Measurements from ENCODE around the gene RPL35. TPM values are rescaled to one million over a fixed set of nuclear protein-coding genes. Genes with fewer than 3 reads are reported as not detected.

Gene RPL35
- total RNA-seq, 1 donor from 2014 or later = 2,553 TPM

DNA sequence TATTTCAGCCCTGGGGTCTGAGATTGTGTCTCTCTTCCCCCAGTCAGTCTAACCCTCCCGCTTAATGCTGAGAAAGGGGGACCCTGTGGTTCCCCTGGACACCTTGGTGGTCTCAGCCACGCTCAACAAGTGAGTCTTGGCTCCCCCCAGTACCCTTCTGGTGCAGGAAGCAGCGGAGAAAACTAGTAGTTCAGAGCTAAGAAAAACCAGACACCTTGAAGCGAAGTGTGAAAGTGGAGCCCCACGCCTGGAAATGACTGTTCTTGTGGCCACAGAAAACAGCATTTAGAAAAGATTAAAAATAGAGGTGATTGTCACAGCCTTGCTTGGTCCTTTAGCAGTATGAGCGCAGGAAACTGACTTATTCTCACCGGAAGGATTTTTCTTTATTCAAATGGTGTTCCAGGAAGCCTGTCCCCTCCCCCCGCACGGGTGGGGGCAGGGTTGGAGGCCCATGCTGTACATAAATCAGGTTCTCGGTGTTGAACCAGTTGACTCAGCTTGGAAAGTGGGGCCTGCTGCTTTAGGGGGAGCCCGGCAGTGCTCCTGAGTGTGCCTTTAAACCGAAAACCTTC is 8.3 kb upstream of the RPL35 start:
- Mint-ChIP-seq H3K4me3 (peak overlapping the region; percentile 94), H3K9me3 (no peaks in the 10 kb centered on the region), H3K27ac (peak overlapping the region; percentile 87), H3K36me3 (peaks cover 6% of the 10 kb centered on the region), H3K4me1 (peaks cover 31% of the 10 kb centered on the region), H3K27me3 (ENCODE audit: insufficient read depth, low read depth) (peaks cover 6% of the 10 kb centered on the region)
- Histone ChIP-seq H3K4me2 (peak overlapping the region; percentile 85), H3K27me3 (no peaks in the 10 kb centered on the region), H4K20me1 (ENCODE audit: low read depth) (peaks cover 23% of the 10 kb centered on the region), H3F3A (ENCODE audit: low read depth) (peaks cover 13% of the 10 kb centered on the region), H3K79me2 (ENCODE audit: low read depth) (peaks cover 64% of the 10 kb centered on the region), H3K9ac (peak overlapping the region; percentile 96), H3K4me1 (peaks cover 11% of the 10 kb centered on the region), H3K4me3 (peak overlapping the region; percentile 97), H3K9me3 (ENCODE audit: low read depth) (no peaks in the 10 kb centered on the region), H3K27ac (no peak overlapping the region), H2AFZ (replicated peaks) (no peak overlapping the region), H3K36me3 (no peaks in the 10 kb centered on the region)
- no peak for DNase-seq (ENCODE audit: low spot score)
- TF ChIP-seq EZH2 (IDR thresholded peaks at IDR 0.05) (no peak), EZH2phosphoT487 (IDR thresholded peaks at IDR 0.05) (no peak)
- TF ChIP-seq, protein P1, sequence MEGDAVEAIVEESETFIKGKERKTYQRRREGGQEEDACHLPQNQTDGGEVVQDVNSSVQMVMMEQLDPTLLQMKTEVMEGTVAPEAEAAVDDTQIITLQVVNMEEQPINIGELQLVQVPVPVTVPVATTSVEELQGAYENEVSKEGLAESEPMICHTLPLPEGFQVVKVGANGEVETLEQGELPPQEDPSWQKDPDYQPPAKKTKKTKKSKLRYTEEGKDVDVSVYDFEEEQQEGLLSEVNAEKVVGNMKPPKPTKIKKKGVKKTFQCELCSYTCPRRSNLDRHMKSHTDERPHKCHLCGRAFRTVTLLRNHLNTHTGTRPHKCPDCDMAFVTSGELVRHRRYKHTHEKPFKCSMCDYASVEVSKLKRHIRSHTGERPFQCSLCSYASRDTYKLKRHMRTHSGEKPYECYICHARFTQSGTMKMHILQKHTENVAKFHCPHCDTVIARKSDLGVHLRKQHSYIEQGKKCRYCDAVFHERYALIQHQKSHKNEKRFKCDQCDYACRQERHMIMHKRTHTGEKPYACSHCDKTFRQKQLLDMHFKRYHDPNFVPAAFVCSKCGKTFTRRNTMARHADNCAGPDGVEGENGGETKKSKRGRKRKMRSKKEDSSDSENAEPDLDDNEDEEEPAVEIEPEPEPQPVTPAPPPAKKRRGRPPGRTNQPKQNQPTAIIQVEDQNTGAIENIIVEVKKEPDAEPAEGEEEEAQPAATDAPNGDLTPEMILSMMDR (IDR thresholded peaks at IDR 0.05) = no peak

- H3K4me3 Mint-ChIP-seq = peak overlapping the region; percentile 94
- H3K27ac Mint-ChIP-seq = no peak overlapping the region
- H3K79me2 ChIP-seq (ENCODE audit: low read depth) = peaks cover 64% of the 10 kb centered on the region
- H2AFZ ChIP-seq (replicated peaks) = no peak overlapping the region
- DNase-seq (ENCODE audit: low spot score) = peak; percentile 40
- no peaks in the 10 kb centered on the region for H3K27me3 ChIP-seq
- no peaks in the 10 kb centered on the region for H3K36me3 ChIP-seq
- H3K4me2 ChIP-seq = peak overlapping the region; percentile 85
- peak overlapping the region; percentile 47 for H3K27ac ChIP-seq
- H3K9ac ChIP-seq = peak overlapping the region; percentile 96
- TF ChIP-seq EZH2 (IDR thresholded peaks at IDR 0.05) (no peak), EZH2phosphoT487 (IDR thresholded peaks at IDR 0.05) (no peak)
- TF ChIP-seq, protein P1 (IDR thresholded peaks at IDR 0.05) = no peak
- no peaks in the 10 kb centered on the region for H3K9me3 Mint-ChIP-seq
- H3K27me3 Mint-ChIP-seq (ENCODE audit: insufficient read depth, low read depth) = peaks cover 6% of the 10 kb centered on the region
- no peaks in the 10 kb centered on the region for H3K9me3 ChIP-seq (ENCODE audit: low read depth)
- peaks cover 13% of the 10 kb centered on the region for H3F3A ChIP-seq (ENCODE audit: low read depth)
- peak overlapping the region; percentile 97 for H3K4me3 ChIP-seq
- H3K4me1 Mint-ChIP-seq = peaks cover 31% of the 10 kb centered on the region
- H3K36me3 Mint-ChIP-seq = peaks cover 6% of the 10 kb centered on the region
- H3K4me1 ChIP-seq = peaks cover 11% of the 10 kb centered on the region
- H4K20me1 ChIP-seq (ENCODE audit: low read depth) = peaks cover 23% of the 10 kb centered on the region
Observed at GRCh38 chr9:124869466-124869985, 7.8 kb upstream of the RPL35 start.

DNA sequence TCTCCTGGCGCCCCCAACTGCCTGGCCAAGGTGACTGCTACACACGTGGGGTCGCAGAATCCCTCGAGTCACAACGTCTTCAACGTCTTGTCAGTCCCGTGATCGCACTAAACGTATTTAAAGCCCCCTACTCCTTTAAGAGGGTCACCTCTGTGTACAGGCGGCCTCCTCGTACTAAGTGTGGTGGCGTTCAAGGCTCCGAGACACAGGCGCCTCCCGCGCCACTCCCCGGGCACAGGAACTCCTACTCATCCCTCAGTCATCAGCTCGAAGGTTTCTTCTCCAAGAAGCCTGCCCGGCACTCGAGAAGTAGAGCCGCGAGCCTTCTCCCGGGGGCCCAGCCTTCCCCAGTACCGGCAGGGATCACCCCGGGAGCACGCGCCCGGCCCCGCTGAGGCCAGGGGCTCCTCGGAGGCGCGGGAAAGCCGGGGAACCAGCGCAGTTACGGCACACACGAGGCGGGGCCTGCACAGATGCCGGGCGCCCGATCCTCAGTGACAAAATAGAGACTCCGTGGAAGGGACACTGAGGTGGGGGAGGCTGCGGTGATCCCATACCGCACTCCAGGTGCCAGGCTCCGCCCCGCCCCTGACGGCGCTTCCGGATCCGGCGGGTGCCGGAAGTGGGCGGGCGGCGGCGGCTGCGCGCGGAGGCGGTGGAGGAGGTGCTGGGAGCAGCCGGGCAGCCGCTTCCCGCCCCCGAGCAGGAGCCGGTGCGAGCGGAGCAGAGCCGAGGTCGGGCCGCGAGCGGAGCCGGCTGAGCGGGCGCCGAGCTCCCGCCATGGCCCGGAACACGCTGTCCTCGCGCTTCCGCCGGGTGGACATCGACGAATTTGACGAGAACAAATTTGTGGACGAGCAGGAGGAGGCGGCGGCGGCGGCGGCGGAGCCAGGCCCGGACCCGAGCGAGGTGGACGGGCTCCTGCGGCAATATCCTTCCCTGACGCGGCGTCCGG is 7.0 kb upstream of the RPL35 start:
- Histone ChIP-seq H3K9me3 (ENCODE audit: low read depth) (no peaks in the 10 kb centered on the region), H3F3A (ENCODE audit: low read depth) (peaks cover 14% of the 10 kb centered on the region), H3K27ac (peak overlapping the region; percentile 88), H3K36me3 (no peaks in the 10 kb centered on the region), H2AFZ (replicated peaks) (peak overlapping the region; percentile 84), H3K4me1 (peaks cover 11% of the 10 kb centered on the region), H3K9ac (peak overlapping the region; percentile 96), H3K4me3 (peak overlapping the region; percentile 97), H3K79me2 (ENCODE audit: low read depth) (peaks cover 64% of the 10 kb centered on the region), H3K4me2 (peak overlapping the region; percentile 85), H4K20me1 (ENCODE audit: low read depth) (peaks cover 23% of the 10 kb centered on the region), H3K27me3 (no peaks in the 10 kb centered on the region)
- Mint-ChIP-seq H3K4me3 (peak overlapping the region; percentile 94), H3K4me1 (peaks cover 31% of the 10 kb centered on the region), H3K27ac (no peak overlapping the region), H3K9me3 (no peaks in the 10 kb centered on the region), H3K27me3 (ENCODE audit: insufficient read depth, low read depth) (peaks cover 6% of the 10 kb centered on the region), H3K36me3 (peaks cover 6% of the 10 kb centered on the region)
- DNase-seq (ENCODE audit: low spot score) = peak; percentile 92
- TF ChIP-seq EZH2 (IDR thresholded peaks at IDR 0.05) (no peak), EZH2phosphoT487 (IDR thresholded peaks at IDR 0.05) (no peak)
- TF ChIP-seq, protein P1 (IDR thresholded peaks at IDR 0.05) = peak; percentile 42
